Loucy (cell line): ENCODE results near the gene BIRC2.

Source experiments
- H2AFZ ChIP-seq: fragments of 200-600 bp; sonication (generic); 2 replicates; pipeline ENCODE4 v1.6.0; 2016; ENCODE audit warnings: antibody characterized with exemption, mild to moderate bottlenecking, low read length, moderate library complexity
- H3F3A ChIP-seq: fragments of 200-600 bp; 2 replicates; pipeline ENCODE4 v1.6.0; 2016; ENCODE audit warnings: antibody characterized with exemption, low read depth, mild to moderate bottlenecking
- H3K27me3 ChIP-seq: fragments of 200-600 bp; sonication (generic); 2 replicates; pipeline ENCODE4 v1.6.1; 2014; ENCODE audit warnings: low read length, mild to moderate bottlenecking; ENCODE audit not compliant: insufficient read depth, poor library complexity, severe bottlenecking
- H3K36me3 ChIP-seq: fragments of 200-600 bp; sonication (generic); 2 replicates; pipeline ENCODE4 v1.6.1; 2016; ENCODE audit warnings: low read length; ENCODE audit not compliant: insufficient read depth
- H3K4me1 ChIP-seq: fragments of 200-600 bp; sonication (generic); 2 replicates; pipeline ENCODE4 v1.5.1; 2014; ENCODE audit warnings: low read length, mild to moderate bottlenecking; ENCODE audit not compliant: insufficient read depth, poor library complexity, severe bottlenecking
- H3K4me2 ChIP-seq: fragments of 200-600 bp; sonication (generic); 2 replicates; pipeline ENCODE4 v1.6.0; 2014; ENCODE audit warnings: antibody characterized with exemption, low read length, low read depth, mild to moderate bottlenecking; ENCODE audit not compliant: poor library complexity, severe bottlenecking
- H3K4me3 ChIP-seq: fragments of 200-600 bp; sonication (generic); 2 replicates; pipeline ENCODE4 v1.5.1; 2014; ENCODE audit warnings: low read length, mild to moderate bottlenecking, mixed read lengths; ENCODE audit not compliant: poor library complexity, severe bottlenecking
- H3K79me2 ChIP-seq: fragments of 200-600 bp; sonication (generic); 2 replicates; pipeline ENCODE4 v1.6.1; 2014; ENCODE audit warnings: low read length; ENCODE audit not compliant: insufficient read depth
- H3K9ac ChIP-seq: fragments of 200-600 bp; sonication (generic); 2 replicates; pipeline ENCODE4 v1.6.0; 2014; ENCODE audit warnings: mild to moderate bottlenecking, low read depth, low read length, moderate library complexity; ENCODE audit not compliant: poor library complexity, severe bottlenecking
- H3K9me2 ChIP-seq: fragments of 200-600 bp; sonication (generic); replicated peaks from 2 replicates; pipeline ENCODE4 v1.6.1; 2016; ENCODE audit warnings: low read depth, low read length, mixed read lengths
- H3K9me3 ChIP-seq: fragments of 200-600 bp; sonication (generic); 2 replicates; pipeline ENCODE4 v1.6.1; 2014; ENCODE audit warnings: mild to moderate bottlenecking, antibody characterized with exemption, low read length, low read depth; ENCODE audit not compliant: insufficient read depth
- H4K20me1 ChIP-seq: fragments of 200-600 bp; sonication (generic); 2 replicates; pipeline ENCODE4 v1.6.0; 2014; ENCODE audit warnings: antibody characterized with exemption, low read length, mild to moderate bottlenecking; ENCODE audit not compliant: insufficient read depth, poor library complexity, severe bottlenecking
- CTCF ChIP-seq: fragments of 200-600 bp; sonication (generic); conservative IDR thresholded peaks from 2 replicates; pipeline ENCODE4 v1.5.1; 2014; ENCODE audit warnings: mild to moderate bottlenecking, antibody characterized with exemption, low read length
- EZH2phosphoT487 ChIP-seq: fragments of 200-600 bp; IDR thresholded peaks from 2 replicates; pipeline ENCODE4 v1.6.1; 2018; ENCODE audit warnings: antibody characterized with exemption, mild to moderate bottlenecking, moderate library complexity, borderline replicate concordance

Gene BIRC2

DNA sequence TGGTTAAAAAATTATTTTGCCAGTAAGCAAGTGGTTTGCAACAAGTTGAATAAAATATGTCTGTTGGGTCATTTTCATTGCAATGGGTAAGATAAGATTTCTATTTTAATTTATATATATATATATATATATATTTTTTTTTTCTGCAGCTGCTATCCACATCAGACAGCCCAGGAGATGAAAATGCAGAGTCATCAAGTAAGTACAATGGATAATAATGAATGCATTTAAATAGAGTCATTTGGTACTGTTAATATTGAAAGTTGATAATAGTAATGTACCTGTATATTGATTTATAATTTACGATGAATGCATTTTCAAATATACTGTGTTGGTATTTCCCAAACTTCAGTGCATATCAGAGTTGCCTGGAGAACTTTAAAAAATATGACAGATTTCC, 18.3 kb upstream of the BIRC2 start:
- no peaks in the 10 kb centered on the region for H3K9me2 ChIP-seq
- H3K4me1 ChIP-seq, result peaks cover 11% of the 10 kb centered on the region
- H3K9me3 ChIP-seq, result no peaks in the 10 kb centered on the region
- H3K4me2 ChIP-seq, result no peak overlapping the region
- H3K36me3 ChIP-seq, result peaks cover 21% of the 10 kb centered on the region; the same call in 1 of the 2 replicates
- no peaks in the 10 kb centered on the region for H3K27me3 ChIP-seq
- H3K9ac ChIP-seq, result no peak overlapping the region
- no peaks in the 10 kb centered on the region for H3F3A ChIP-seq
- TF ChIP-seq EZH2phosphoT487, result no peak
- TF ChIP-seq CTCF, result no peak
- no peaks in the 10 kb centered on the region for H4K20me1 ChIP-seq
- no peaks in the 10 kb centered on the region for H3K79me2 ChIP-seq
- H2AFZ ChIP-seq, result no peak overlapping the region
- no peak overlapping the region for H3K4me3 ChIP-seq

DNA sequence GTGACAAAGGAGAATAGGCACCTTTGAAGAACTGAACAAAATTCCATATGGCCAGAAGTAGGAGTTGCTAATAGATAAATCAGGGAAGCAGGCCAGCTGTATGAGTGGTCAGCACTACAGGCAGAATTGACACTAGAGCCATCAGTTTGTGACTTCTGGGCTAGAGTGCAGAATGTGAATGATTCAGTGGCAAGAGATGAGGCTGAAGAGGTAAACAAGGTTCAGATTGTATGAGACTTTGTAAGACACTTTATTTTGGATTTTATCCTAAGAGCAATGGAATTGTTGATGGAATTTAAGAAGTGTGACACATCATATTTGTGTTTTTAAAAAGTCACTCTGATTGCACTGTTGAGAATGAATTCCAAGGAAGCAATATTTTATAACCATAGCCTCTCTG, 16.8 kb upstream of the BIRC2 start:
- Histone ChIP-seq H3F3A (no peaks in the 10 kb centered on the region), H3K9me2 (no peaks in the 10 kb centered on the region), H4K20me1 (no peaks in the 10 kb centered on the region), H3K79me2 (no peaks in the 10 kb centered on the region), H3K9ac (no peak overlapping the region), H3K9me3 (no peaks in the 10 kb centered on the region), H3K4me1 (no peaks in the 10 kb centered on the region), H3K36me3 (peaks cover 21% of the 10 kb centered on the region; the same call in 1 of the 2 replicates), H3K4me2 (no peak overlapping the region), H3K4me3 (no peak overlapping the region), H3K27me3 (no peaks in the 10 kb centered on the region), H2AFZ (no peak overlapping the region)
- no peak for TF ChIP-seq EZH2phosphoT487
- no peak for TF ChIP-seq CTCF

- Histone ChIP-seq H3K9me3 (no peaks in the 10 kb centered on the region), H3K4me3 (no peak overlapping the region), H3K4me2 (no peak overlapping the region), H3F3A (no peaks in the 10 kb centered on the region), H3K79me2 (no peaks in the 10 kb centered on the region), H3K36me3 (peaks cover 21% of the 10 kb centered on the region; the same call in 1 of the 2 replicates), H3K9me2 (no peaks in the 10 kb centered on the region), H2AFZ (no peak overlapping the region), H3K4me1 (no peaks in the 10 kb centered on the region), H3K9ac (no peak overlapping the region), H4K20me1 (no peaks in the 10 kb centered on the region), H3K27me3 (no peaks in the 10 kb centered on the region)
- TF ChIP-seq CTCF, result no peak
- TF ChIP-seq EZH2phosphoT487, result no peak
These were observed 15.7 kb upstream of the BIRC2 start for GRCh38 chr11:102331341-102331740.
